ENCODE data around the gene CMTM2. TPM values are rescaled to one million over a fixed set of nuclear protein-coding genes. Genes with fewer than 3 reads are reported as not detected.

CMTM2 gene
- total RNA-seq, 2 donors from 2014 or later, result 0.45 to 0.67 TPM

- H3K36me3 Mint-ChIP-seq, result peaks cover under 1% of the 10 kb centered on the region
- no peaks in the 10 kb centered on the region for H3K9me3 Mint-ChIP-seq
- H3K27ac Mint-ChIP-seq, result peak overlapping the region; percentile 85 to 90
- H3K4me3 Mint-ChIP-seq, result peak overlapping the region; percentile 18
- H3K4me1 Mint-ChIP-seq (ENCODE audit: low read depth in 2 of 2), result peaks cover 39 to 44% of the 10 kb centered on the region in 2 donors
- no peak for DNase-seq (ENCODE audit: low spot score)
- no peak for ATAC-seq
- no peaks in the 10 kb centered on the region for H3K27me3 Mint-ChIP-seq
These were observed 31.2 kb upstream of the CMTM2 start for GRCh38 chr16:66548068-66548467.

DNA sequence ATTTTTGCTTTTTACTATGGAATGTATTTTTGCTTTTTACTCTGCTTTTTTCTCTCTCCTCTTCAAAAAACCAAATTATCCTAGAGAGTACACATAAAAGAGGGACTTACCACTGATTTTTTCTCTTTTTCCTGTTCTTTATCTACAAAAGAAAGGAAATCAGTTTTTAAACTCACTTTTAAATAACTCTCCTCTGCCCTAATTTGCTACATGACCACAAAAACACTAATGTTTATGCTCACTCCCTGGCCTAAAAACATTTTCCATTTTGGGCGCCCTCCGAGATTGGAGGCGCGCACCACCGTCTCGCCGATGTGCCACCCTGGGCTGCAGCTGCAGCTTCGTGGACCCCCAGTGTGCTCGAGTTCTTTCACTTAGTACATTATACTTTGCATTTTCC is 30.4 kb upstream of the CMTM2 start:
- Mint-ChIP-seq H3K9me3 (no peaks in the 10 kb centered on the region), H3K4me3 (peak overlapping the region; percentile 66), H3K27me3 (no peaks in the 10 kb centered on the region), H3K4me1 (ENCODE audit: low read depth in 2 of 2) (peaks cover 47 to 52% of the 10 kb centered on the region in 2 donors), H3K36me3 (peaks cover 8% of the 10 kb centered on the region), H3K27ac (peak overlapping the region; percentile 85 to 90)
- no peak for DNase-seq (ENCODE audit: low spot score)
- no peak for ATAC-seq

- ATAC-seq, result peak; percentile 60 to 72
- no peaks in the 10 kb centered on the region for H3K27me3 Mint-ChIP-seq
- H3K4me3 Mint-ChIP-seq, result peak within 1 kb of the TSS; percentile 81
- peak within 1 kb of the TSS; percentile 96 to 97 for H3K27ac Mint-ChIP-seq
- peaks cover 15% of the 10 kb centered on the region for H3K36me3 Mint-ChIP-seq
- H3K9me3 Mint-ChIP-seq, result no peaks in the 10 kb centered on the region
- peak; percentile 78 for DNase-seq (ENCODE audit: low spot score)
- peaks cover 54 to 58% of the 10 kb centered on the region in 2 donors for H3K4me1 Mint-ChIP-seq (ENCODE audit: low read depth in 2 of 2)
These were observed 29.8 kb upstream of the CMTM2 start, which contains the start of gene TK2 for GRCh38 chr16:66549284-66550131. Gene TK2 (minus strand): TSS chr16:66550122. CDS start chr16:66550061, 61 bp downstream.

DNA sequence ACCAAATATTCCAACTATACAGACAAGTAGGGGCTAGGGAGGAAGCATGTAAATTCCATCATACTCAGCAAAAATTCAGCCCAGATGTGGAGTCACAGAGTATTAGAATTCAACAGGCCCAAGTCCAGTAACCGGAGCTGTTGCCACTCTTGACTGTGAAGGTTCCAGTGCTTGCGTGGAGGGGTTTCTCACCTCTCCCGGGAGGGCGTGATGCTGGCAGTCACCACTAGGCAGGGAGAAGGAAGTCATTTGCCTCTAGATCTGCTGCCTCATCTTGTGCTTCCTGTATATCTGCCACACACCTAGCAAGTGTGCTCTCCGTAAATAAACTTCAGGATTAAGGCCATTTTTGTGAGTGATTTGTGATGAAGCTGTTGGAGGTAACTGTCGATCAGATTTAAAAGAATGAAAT is 27.9 kb upstream of the CMTM2 start:
- Mint-ChIP-seq H3K27me3 (no peaks in the 10 kb centered on the region), H3K4me1 (ENCODE audit: low read depth in 2 of 2) (peaks cover 71 to 77% of the 10 kb centered on the region in 2 donors), H3K4me3 (peak overlapping the region; percentile 99), H3K36me3 (peaks cover 32% of the 10 kb centered on the region), H3K9me3 (no peaks in the 10 kb centered on the region), H3K27ac (peak overlapping the region; percentile 96 to 97)
- DNase-seq (ENCODE audit: low spot score) (peak; percentile 73), ATAC-seq (peak in 1 of 2 donors; percentile 51)

GRCh38 chr16:66551788-66552285 is 27.4 kb upstream of the CMTM2 start:
- DNase-seq (ENCODE audit: low spot score) (no peak), ATAC-seq (no peak)
- peaks cover 71 to 78% of the 10 kb centered on the region in 2 donors for H3K4me1 Mint-ChIP-seq (ENCODE audit: low read depth in 2 of 2)
- H3K9me3 Mint-ChIP-seq, result no peaks in the 10 kb centered on the region
- peaks cover 32% of the 10 kb centered on the region for H3K36me3 Mint-ChIP-seq
- peak overlapping the region; percentile 99 for H3K4me3 Mint-ChIP-seq
- H3K27ac Mint-ChIP-seq, result peak overlapping the region; percentile 96 to 97
- no peaks in the 10 kb centered on the region for H3K27me3 Mint-ChIP-seq

- peak within 1 kb of the TSS; percentile 96 to 97 for H3K27ac Mint-ChIP-seq
These were observed 26.7 kb upstream of the CMTM2 start, which contains the start of gene CKLF for GRCh38 chr16:66552286-66553177. Gene CKLF (plus strand): TSS chr16:66552576. CDS start chr16:66552716, 140 bp downstream.

GRCh38 chr16:66553223-66553622 is 26.0 kb upstream of the CMTM2 start:
- ATAC-seq (no peak), DNase-seq (ENCODE audit: low spot score) (no peak)
- Mint-ChIP-seq H3K27ac (peak overlapping the region; percentile 96 to 97), H3K36me3 (peaks cover 38% of the 10 kb centered on the region), H3K9me3 (no peaks in the 10 kb centered on the region), H3K27me3 (no peaks in the 10 kb centered on the region), H3K4me3 (peak overlapping the region; percentile 99), H3K4me1 (ENCODE audit: low read depth in 2 of 2) (peaks cover 65 to 76% of the 10 kb centered on the region in 2 donors)

More at GRCh38 chr16:66552286-66553177, 26.7 kb upstream of the CMTM2 start, which contains the start of gene CKLF:
- DNase-seq (ENCODE audit: low spot score) (peak; percentile 94), ATAC-seq (peak; percentile 83 to 87)
- H3K9me3 Mint-ChIP-seq, result no peaks in the 10 kb centered on the region
- H3K27me3 Mint-ChIP-seq, result no peaks in the 10 kb centered on the region
- peaks cover 67 to 77% of the 10 kb centered on the region in 2 donors for H3K4me1 Mint-ChIP-seq (ENCODE audit: low read depth in 2 of 2)
- H3K36me3 Mint-ChIP-seq, result peaks cover 35% of the 10 kb centered on the region
- peak within 1 kb of the TSS; percentile 99 for H3K4me3 Mint-ChIP-seq

DNA sequence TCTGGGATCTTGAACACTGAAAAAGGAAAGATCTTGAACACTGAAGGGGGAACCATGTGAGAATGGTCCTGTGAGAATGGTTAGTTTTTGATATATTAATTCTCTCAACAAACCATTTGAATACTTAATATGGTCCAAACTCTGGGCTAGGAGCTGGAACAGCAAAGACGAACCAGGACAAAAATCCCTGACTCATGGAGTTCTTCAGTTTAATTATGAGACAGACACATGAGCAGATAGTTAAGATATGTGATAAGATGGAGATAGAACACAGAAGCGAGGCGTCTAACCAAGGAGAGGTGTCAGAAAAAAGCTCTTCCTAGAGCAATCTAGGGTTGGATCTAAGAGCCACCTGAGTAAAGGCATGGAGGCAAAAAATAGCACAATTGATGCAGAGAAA is 25.2 kb upstream of the CMTM2 start:
- Mint-ChIP-seq H3K27me3 (no peaks in the 10 kb centered on the region), H3K36me3 (peaks cover 38% of the 10 kb centered on the region), H3K4me1 (ENCODE audit: low read depth in 2 of 2) (peaks cover 59 to 74% of the 10 kb centered on the region in 2 donors), H3K9me3 (no peaks in the 10 kb centered on the region), H3K27ac (peak overlapping the region; percentile 96 to 97), H3K4me3 (peak overlapping the region; percentile 99)
- ATAC-seq (no peak), DNase-seq (ENCODE audit: low spot score) (no peak)

GRCh38 chr16:66554495-66554894 is 24.8 kb upstream of the CMTM2 start:
- ATAC-seq (no peak), DNase-seq (ENCODE audit: low spot score) (no peak)
- Mint-ChIP-seq H3K36me3 (peaks cover 38% of the 10 kb centered on the region), H3K27me3 (no peaks in the 10 kb centered on the region), H3K4me1 (ENCODE audit: low read depth in 2 of 2) (peaks cover 58 to 73% of the 10 kb centered on the region in 2 donors), H3K4me3 (peak overlapping the region; percentile 99), H3K9me3 (no peaks in the 10 kb centered on the region), H3K27ac (peak overlapping the region; percentile 96 to 97)

GRCh38 chr16:66560107-66560506 is 19.2 kb upstream of the CMTM2 start:
- Mint-ChIP-seq H3K36me3 (peaks cover 37% of the 10 kb centered on the region), H3K27me3 (no peaks in the 10 kb centered on the region), H3K27ac (peak overlapping the region; percentile 59 to 67), H3K4me3 (peak overlapping the region; percentile 46), H3K4me1 (ENCODE audit: low read depth in 2 of 2) (peaks cover 57 to 81% of the 10 kb centered on the region in 2 donors), H3K9me3 (no peaks in the 10 kb centered on the region)
- DNase-seq (ENCODE audit: low spot score), result no peak
- ATAC-seq, result no peak

DNA sequence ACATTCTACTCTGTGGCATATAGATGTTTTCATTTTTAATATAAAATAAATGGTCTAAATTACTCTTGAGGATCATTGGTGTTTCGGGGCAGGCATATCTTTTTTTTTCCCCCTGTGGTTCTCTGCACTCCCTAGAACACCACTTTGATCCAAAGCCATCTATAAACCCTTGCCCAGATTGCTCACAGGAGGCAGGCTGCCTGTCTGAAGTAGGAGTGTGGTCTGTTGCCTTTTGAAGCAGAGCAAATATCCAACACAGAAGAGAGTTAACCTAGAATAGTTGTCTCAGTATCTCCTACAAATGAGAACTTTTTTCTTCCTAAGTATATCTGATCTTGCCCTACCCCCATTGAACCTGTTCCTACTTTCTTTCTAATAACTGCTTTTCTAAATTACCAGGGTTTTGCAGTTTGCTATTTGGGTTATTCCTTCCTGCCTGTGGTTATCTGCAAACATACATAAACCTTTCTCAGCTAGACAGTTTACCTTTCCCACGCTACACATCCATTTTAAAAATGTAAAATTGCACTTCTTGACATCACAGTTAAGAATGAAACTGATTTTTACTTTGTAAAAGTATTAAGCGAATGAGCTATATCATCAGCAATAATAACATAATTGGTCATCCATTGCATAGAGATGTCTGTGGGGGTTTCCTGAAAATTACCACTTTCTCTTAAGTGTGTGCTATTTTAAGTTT is 17.7 kb upstream of the CMTM2 start:
- DNase-seq (ENCODE audit: low spot score) (no peak), ATAC-seq (no peak)
- Mint-ChIP-seq H3K36me3 (peaks cover 26% of the 10 kb centered on the region), H3K27ac (peak overlapping the region; percentile 59 to 78), H3K9me3 (no peaks in the 10 kb centered on the region), H3K27me3 (no peaks in the 10 kb centered on the region), H3K4me1 (ENCODE audit: low read depth in 2 of 2) (peaks cover 44 to 72% of the 10 kb centered on the region in 2 donors), H3K4me3 (peak overlapping the region; percentile 42)

DNA sequence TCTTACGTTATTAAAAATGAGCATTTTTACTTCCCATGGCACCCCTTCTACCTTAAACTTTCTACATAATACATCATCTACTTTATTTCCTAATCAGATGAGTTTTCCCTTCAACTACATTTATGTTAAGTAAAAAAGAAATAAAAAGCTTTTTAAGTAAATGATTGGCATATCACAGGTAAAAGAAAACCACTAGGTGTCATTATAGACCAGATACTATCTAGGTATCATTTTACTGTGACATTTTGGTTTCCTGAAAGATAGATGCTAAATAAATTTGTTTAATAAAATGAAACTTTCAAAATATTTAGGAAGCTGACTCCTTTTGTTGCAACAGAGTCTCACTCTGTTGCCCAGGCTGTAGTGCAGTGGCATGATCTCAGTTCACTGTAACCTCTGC is 16.9 kb upstream of the CMTM2 start:
- DNase-seq (ENCODE audit: low spot score) (no peak), ATAC-seq (no peak)
- H3K4me1 Mint-ChIP-seq (ENCODE audit: low read depth in 2 of 2), result peaks cover 45 to 70% of the 10 kb centered on the region in 2 donors
- H3K27ac Mint-ChIP-seq, result peak overlapping the region; percentile 59 to 78
- H3K27me3 Mint-ChIP-seq, result no peaks in the 10 kb centered on the region
- H3K36me3 Mint-ChIP-seq, result peaks cover 27% of the 10 kb centered on the region
- H3K4me3 Mint-ChIP-seq, result peak overlapping the region; percentile 70
- no peaks in the 10 kb centered on the region for H3K9me3 Mint-ChIP-seq

GRCh38 chr16:66562986-66563385 is 16.3 kb upstream of the CMTM2 start:
- Mint-ChIP-seq H3K27me3 (no peaks in the 10 kb centered on the region), H3K4me1 (ENCODE audit: low read depth in 2 of 2) (peaks cover 43 to 66% of the 10 kb centered on the region in 2 donors), H3K4me3 (peak overlapping the region; percentile 70), H3K36me3 (peaks cover 29% of the 10 kb centered on the region), H3K9me3 (no peaks in the 10 kb centered on the region), H3K27ac (peak overlapping the region; percentile 59 to 78)
- ATAC-seq, result no peak
- no peak for DNase-seq (ENCODE audit: low spot score)
